ENCODE results near the gene ITIH3. TPM values are rescaled to one million over a fixed set of nuclear protein-coding genes. Genes with fewer than 3 reads are reported as not detected.

The ITIH3 gene
- polyA plus RNA-seq, 2 donors = 0.88 to 1.1 TPM

DNA sequence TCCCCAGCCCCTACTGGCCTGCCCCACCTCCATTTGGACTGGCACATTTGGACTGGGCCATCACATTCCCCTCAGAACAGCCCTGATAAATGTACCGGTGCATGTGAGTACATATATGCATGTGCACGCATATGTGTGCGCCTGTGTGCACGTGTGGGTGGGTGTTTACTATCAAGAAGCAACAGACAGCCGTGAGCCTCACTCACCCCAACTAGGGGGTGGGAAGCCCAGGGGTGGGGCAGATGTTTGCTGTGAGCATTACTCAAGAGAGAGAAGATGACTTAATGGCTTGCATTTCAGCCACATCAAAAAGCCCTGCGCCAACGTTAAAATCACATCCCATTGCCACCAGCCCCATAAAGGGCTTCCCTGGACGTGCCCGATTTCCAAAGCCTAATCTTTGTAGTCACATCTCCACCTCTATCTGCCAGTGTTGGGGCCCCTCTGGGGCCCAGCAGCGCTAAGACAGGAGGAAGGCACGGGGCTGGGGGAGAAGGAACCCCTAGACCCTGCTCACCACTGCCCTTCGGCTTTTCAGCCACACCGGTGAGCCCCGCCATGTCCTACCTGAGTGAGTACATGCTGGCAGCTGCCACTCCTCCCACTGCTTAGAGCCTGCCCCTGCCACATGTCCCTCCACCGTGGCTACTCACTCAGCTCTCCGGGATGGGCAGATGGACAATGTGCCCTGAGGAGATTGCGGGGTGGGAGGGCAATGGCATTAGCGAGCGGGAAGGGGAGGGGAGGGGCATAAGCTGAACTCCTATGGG is 10.9 kb downstream of the ITIH3 start:
- WGBS, 2 donors = 74 to 78% methylated on average over 19 of the region's 19 CpGs
- Histone ChIP-seq H3K4me1 (ENCODE audit: control insufficient read depth in 2 of 2, insufficient read depth in 2 of 2, low read length in 1 of 2) (no peaks in the 10 kb centered on the region), H3K4me3 (ENCODE audit: low read depth in 1 of 2, low read length in 2 of 2) (no peak overlapping the region)

DNA sequence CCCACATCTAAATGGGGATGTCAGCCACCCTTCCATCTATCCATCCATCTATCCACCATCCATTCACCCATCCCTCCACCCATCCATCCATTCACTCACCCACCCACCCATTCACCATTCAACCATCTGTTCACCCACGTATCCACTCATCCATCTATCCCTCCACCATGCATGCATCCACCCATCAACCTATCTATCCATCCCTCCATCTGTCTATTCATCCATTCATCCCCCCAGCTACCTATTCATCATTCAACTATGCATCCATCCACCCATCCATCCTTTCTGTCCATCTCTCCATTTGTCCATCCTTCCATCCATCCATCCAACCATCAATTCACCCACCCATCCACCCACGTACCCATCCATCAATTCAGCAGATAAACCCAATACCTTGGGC is 14.6 kb downstream of the ITIH3 start:
- WGBS, 2 donors = 65 to 78% methylated on average over 2 of the region's 2 CpGs
- no peak overlapping the region for H3K27ac ChIP-seq (ENCODE audit: low read depth in 2 of 2, low read length in 1 of 2)
- no peak overlapping the region for H3K4me3 ChIP-seq (ENCODE audit: low read depth in 1 of 2, low read length in 2 of 2)
- no peaks in the 10 kb centered on the region for H3K4me1 ChIP-seq (ENCODE audit: control insufficient read depth in 2 of 2, insufficient read depth in 2 of 2, low read length in 1 of 2)
- no peaks in the 10 kb centered on the region for H3K27me3 ChIP-seq (ENCODE audit: control insufficient read depth in 1 of 2, insufficient read depth in 2 of 2, low read length in 2 of 2)
- no peaks in the 10 kb centered on the region for H3K9me3 ChIP-seq (ENCODE audit: control insufficient read depth in 2 of 2, insufficient read depth in 1 of 2, low read depth in 1 of 2, low read length in 1 of 2)
- H3K36me3 ChIP-seq (ENCODE audit: control insufficient read depth in 2 of 2, insufficient read depth in 2 of 2, low read length in 1 of 2) = no peaks in the 10 kb centered on the region

More for the DNA sequence above, 10.9 kb downstream of the ITIH3 start:
- H3K27me3 ChIP-seq (ENCODE audit: control insufficient read depth in 1 of 2, insufficient read depth in 2 of 2, low read length in 2 of 2) = no peaks in the 10 kb centered on the region
- no peak overlapping the region for H3K27ac ChIP-seq (ENCODE audit: low read depth in 2 of 2, low read length in 1 of 2)
- H3K9me3 ChIP-seq (ENCODE audit: control insufficient read depth in 2 of 2, insufficient read depth in 1 of 2, low read depth in 1 of 2, low read length in 1 of 2) = no peaks in the 10 kb centered on the region
- H3K36me3 ChIP-seq (ENCODE audit: control insufficient read depth in 2 of 2, insufficient read depth in 2 of 2, low read length in 1 of 2) = no peaks in the 10 kb centered on the region

GRCh38 chr3:52809662-52810377 is 15.2 kb downstream of the ITIH3 start:
- no peak overlapping the region for H3K4me3 ChIP-seq (ENCODE audit: low read depth in 1 of 2, low read length in 2 of 2)
- H3K9me3 ChIP-seq (ENCODE audit: control insufficient read depth in 2 of 2, insufficient read depth in 1 of 2, low read depth in 1 of 2, low read length in 1 of 2) = no peaks in the 10 kb centered on the region
- WGBS, 2 donors = 50 to 62% methylated on average over 7 of the region's 7 CpGs
- H3K27me3 ChIP-seq (ENCODE audit: control insufficient read depth in 1 of 2, insufficient read depth in 2 of 2, low read length in 2 of 2) = no peaks in the 10 kb centered on the region
- H3K36me3 ChIP-seq (ENCODE audit: control insufficient read depth in 2 of 2, insufficient read depth in 2 of 2, low read length in 1 of 2) = no peaks in the 10 kb centered on the region
- H3K4me1 ChIP-seq (ENCODE audit: control insufficient read depth in 2 of 2, insufficient read depth in 2 of 2, low read length in 1 of 2) = no peaks in the 10 kb centered on the region
- no peak overlapping the region for H3K27ac ChIP-seq (ENCODE audit: low read depth in 2 of 2, low read length in 1 of 2)

- H3K27me3 ChIP-seq (ENCODE audit: control insufficient read depth in 1 of 2, insufficient read depth in 2 of 2, low read length in 2 of 2) = no peaks in the 10 kb centered on the region
- 89 to 91% methylated on average over 11 of the region's 11 CpGs for WGBS, 2 donors
- H3K4me1 ChIP-seq (ENCODE audit: control insufficient read depth in 2 of 2, insufficient read depth in 2 of 2, low read length in 1 of 2) = no peaks in the 10 kb centered on the region
- no peak overlapping the region for H3K27ac ChIP-seq (ENCODE audit: low read depth in 2 of 2, low read length in 1 of 2)
- H3K9me3 ChIP-seq (ENCODE audit: control insufficient read depth in 2 of 2, insufficient read depth in 1 of 2, low read depth in 1 of 2, low read length in 1 of 2) = no peaks in the 10 kb centered on the region
- no peaks in the 10 kb centered on the region for H3K36me3 ChIP-seq (ENCODE audit: control insufficient read depth in 2 of 2, insufficient read depth in 2 of 2, low read length in 1 of 2)
- no peak overlapping the region for H3K4me3 ChIP-seq (ENCODE audit: low read depth in 1 of 2, low read length in 2 of 2)
These were observed 16.3 kb downstream of the ITIH3 start for GRCh38 chr3:52810923-52811322.

DNA sequence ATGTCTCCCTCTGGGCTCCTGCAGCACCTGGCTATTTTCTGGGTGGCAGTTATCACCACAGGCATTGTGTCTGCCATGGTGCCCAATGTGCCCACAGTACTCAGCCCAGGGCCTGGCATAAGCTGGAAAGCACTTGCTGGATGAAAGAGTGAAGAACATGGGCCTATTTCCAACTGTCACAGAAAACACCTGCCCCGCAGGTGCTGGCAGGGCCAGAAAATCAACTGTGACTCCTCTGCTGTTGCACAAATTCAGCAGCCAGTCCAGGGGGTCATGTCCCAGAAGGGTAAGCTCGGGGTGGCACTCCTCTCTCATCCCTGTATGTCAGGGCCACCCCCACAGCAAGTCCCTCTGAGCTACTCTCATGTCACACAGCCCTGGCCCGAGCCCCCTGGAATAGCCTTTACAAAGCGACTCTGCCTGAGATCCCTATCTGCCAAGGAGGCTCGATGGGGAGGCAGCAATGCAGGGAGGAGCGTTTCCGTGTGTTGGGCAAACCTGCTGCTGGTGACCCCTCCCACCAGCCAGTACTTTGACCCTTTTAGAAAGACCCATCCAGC is 16.9 kb downstream of the ITIH3 start:
- 71 to 74% methylated on average over 7 of the region's 7 CpGs for WGBS, 2 donors
- Histone ChIP-seq H3K9me3 (ENCODE audit: control insufficient read depth in 2 of 2, insufficient read depth in 1 of 2, low read depth in 1 of 2, low read length in 1 of 2) (no peaks in the 10 kb centered on the region), H3K27me3 (ENCODE audit: control insufficient read depth in 1 of 2, insufficient read depth in 2 of 2, low read length in 2 of 2) (no peaks in the 10 kb centered on the region), H3K4me3 (ENCODE audit: low read depth in 1 of 2, low read length in 2 of 2) (no peak overlapping the region), H3K36me3 (ENCODE audit: control insufficient read depth in 2 of 2, insufficient read depth in 2 of 2, low read length in 1 of 2) (no peaks in the 10 kb centered on the region), H3K4me1 (ENCODE audit: control insufficient read depth in 2 of 2, insufficient read depth in 2 of 2, low read length in 1 of 2) (no peaks in the 10 kb centered on the region), H3K27ac (ENCODE audit: low read depth in 2 of 2, low read length in 1 of 2) (no peak overlapping the region)

GRCh38 chr3:52813810-52814209 is 19.2 kb downstream of the ITIH3 start:
- Histone ChIP-seq H3K27ac (ENCODE audit: low read depth in 2 of 2, low read length in 1 of 2) (no peak overlapping the region), H3K4me3 (ENCODE audit: low read depth in 1 of 2, low read length in 2 of 2) (no peak overlapping the region), H3K9me3 (ENCODE audit: control insufficient read depth in 2 of 2, insufficient read depth in 1 of 2, low read depth in 1 of 2, low read length in 1 of 2) (no peaks in the 10 kb centered on the region), H3K4me1 (ENCODE audit: control insufficient read depth in 2 of 2, insufficient read depth in 2 of 2, low read length in 1 of 2) (no peaks in the 10 kb centered on the region), H3K27me3 (ENCODE audit: control insufficient read depth in 1 of 2, insufficient read depth in 2 of 2, low read length in 2 of 2) (no peaks in the 10 kb centered on the region), H3K36me3 (ENCODE audit: control insufficient read depth in 2 of 2, insufficient read depth in 2 of 2, low read length in 1 of 2) (no peaks in the 10 kb centered on the region)
- WGBS, 2 donors = 83 to 86% methylated on average over 8 of the region's 8 CpGs

DNA sequence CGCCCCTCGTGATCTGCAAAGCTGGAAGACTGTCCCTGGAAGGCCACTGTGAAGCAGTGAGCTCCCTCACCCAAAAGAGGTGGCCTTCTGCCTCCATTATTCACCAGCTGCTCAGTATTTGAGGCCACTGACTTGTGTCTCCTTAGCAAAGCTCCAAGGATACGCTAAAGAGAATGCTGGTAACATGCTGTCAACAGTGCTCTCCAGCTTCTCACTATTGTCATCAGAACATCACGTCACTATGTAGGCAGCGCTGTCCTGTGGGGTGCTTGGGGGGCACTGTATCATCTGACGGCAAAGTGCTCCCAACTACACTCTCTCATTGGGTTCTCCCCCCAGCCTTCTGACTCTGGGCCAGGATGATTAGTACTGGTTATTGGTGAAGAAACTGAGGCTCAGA is 21.6 kb downstream of the ITIH3 start:
- Histone ChIP-seq H3K27me3 (ENCODE audit: control insufficient read depth in 1 of 2, insufficient read depth in 2 of 2, low read length in 2 of 2) (no peaks in the 10 kb centered on the region), H3K36me3 (ENCODE audit: control insufficient read depth in 2 of 2, insufficient read depth in 2 of 2, low read length in 1 of 2) (peaks cover 0 to 3% of the 10 kb centered on the region in 2 donors), H3K4me1 (ENCODE audit: control insufficient read depth in 2 of 2, insufficient read depth in 2 of 2, low read length in 1 of 2) (no peaks in the 10 kb centered on the region), H3K4me3 (ENCODE audit: low read depth in 1 of 2, low read length in 2 of 2) (no peak overlapping the region), H3K9me3 (ENCODE audit: control insufficient read depth in 2 of 2, insufficient read depth in 1 of 2, low read depth in 1 of 2, low read length in 1 of 2) (no peaks in the 10 kb centered on the region), H3K27ac (ENCODE audit: low read depth in 2 of 2, low read length in 1 of 2) (no peak overlapping the region)
- WGBS, 2 donors = 91% methylated on average over 6 of the region's 6 CpGs

DNA sequence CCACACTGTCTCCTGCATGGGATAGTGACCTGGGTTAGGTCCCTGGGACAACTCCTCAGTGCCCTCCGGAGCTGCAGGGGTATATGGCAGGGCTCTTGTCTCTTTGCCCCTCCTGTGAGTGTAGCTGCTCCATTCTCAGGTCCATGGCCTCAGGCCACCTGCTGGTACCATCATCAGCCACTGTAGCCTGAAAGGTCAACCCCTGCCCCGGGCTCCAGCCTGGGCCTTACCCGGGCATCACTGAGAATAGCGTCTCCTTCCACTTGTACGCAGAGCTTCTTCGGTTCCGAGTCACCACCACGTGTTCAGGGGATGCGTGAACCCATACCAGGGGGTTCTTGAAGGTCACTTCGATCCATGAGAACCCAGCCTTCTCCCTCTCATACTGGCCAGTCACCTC is 22.1 kb downstream of the ITIH3 start:
- WGBS, 2 donors = 91 to 93% methylated on average over 10 of the region's 10 CpGs

GRCh38 chr3:52817221-52817620 is 22.6 kb downstream of the ITIH3 start:
- Histone ChIP-seq H3K4me3 (ENCODE audit: low read depth in 1 of 2, low read length in 2 of 2) (no peak overlapping the region), H3K4me1 (ENCODE audit: control insufficient read depth in 2 of 2, insufficient read depth in 2 of 2, low read length in 1 of 2) (no peaks in the 10 kb centered on the region), H3K9me3 (ENCODE audit: control insufficient read depth in 2 of 2, insufficient read depth in 1 of 2, low read depth in 1 of 2, low read length in 1 of 2) (no peaks in the 10 kb centered on the region), H3K27me3 (ENCODE audit: control insufficient read depth in 1 of 2, insufficient read depth in 2 of 2, low read length in 2 of 2) (no peaks in the 10 kb centered on the region), H3K36me3 (ENCODE audit: control insufficient read depth in 2 of 2, insufficient read depth in 2 of 2, low read length in 1 of 2) (peaks cover 0 to 3% of the 10 kb centered on the region in 2 donors), H3K27ac (ENCODE audit: low read depth in 2 of 2, low read length in 1 of 2) (no peak overlapping the region)
- WGBS, 2 donors = 96 to 97% methylated on average over 10 of the region's 10 CpGs

More for the DNA sequence above, 22.1 kb downstream of the ITIH3 start:
- no peak overlapping the region for H3K27ac ChIP-seq (ENCODE audit: low read depth in 2 of 2, low read length in 1 of 2)
- no peaks in the 10 kb centered on the region for H3K9me3 ChIP-seq (ENCODE audit: control insufficient read depth in 2 of 2, insufficient read depth in 1 of 2, low read depth in 1 of 2, low read length in 1 of 2)
- no peaks in the 10 kb centered on the region for H3K27me3 ChIP-seq (ENCODE audit: control insufficient read depth in 1 of 2, insufficient read depth in 2 of 2, low read length in 2 of 2)
- H3K36me3 ChIP-seq (ENCODE audit: control insufficient read depth in 2 of 2, insufficient read depth in 2 of 2, low read length in 1 of 2) = peaks cover 0 to 3% of the 10 kb centered on the region in 2 donors
- H3K4me3 ChIP-seq (ENCODE audit: low read depth in 1 of 2, low read length in 2 of 2) = no peak overlapping the region
- no peaks in the 10 kb centered on the region for H3K4me1 ChIP-seq (ENCODE audit: control insufficient read depth in 2 of 2, insufficient read depth in 2 of 2, low read length in 1 of 2)

All from esophagus (tissue), 2 donors.